ENCODE measurements around the gene GPBP1. TPM values are rescaled to one million over a fixed set of nuclear protein-coding genes. Genes with fewer than 3 reads are reported as not detected.

GPBP1 gene
- polyA plus RNA-seq, 1 of the 3 experiments (the other 2 are of a cell fraction), result 11.4 TPM

- no peaks in the 10 kb centered on the region for H3F3A ChIP-seq (replicated peaks; ENCODE audit: insufficient read depth)
- H4K20me1 ChIP-seq (ENCODE audit: insufficient read depth), result no peaks in the 10 kb centered on the region
- TF ChIP-seq MAX (IDR thresholded peaks at IDR 0.05; ENCODE audit: low read depth) (no peak), PBX3 (IDR thresholded peaks at IDR 0.05) (no peak), MEF2A (IDR thresholded peaks at IDR 0.05; ENCODE audit: borderline replicate concordance, low read depth) (no peak), JUND (IDR thresholded peaks at IDR 0.05) (no peak), ELF1 (IDR thresholded peaks at IDR 0.05) (no peak)
- DNase-seq, result no peak
- WGBS (ENCODE audit: low lambda C conversion rate), result 57% methylated on average over 2 of the region's 2 CpGs
- no peaks in the 10 kb centered on the region for H3K27me3 ChIP-seq (ENCODE audit: insufficient read depth)
- no peak overlapping the region for H3K27ac ChIP-seq (ENCODE audit: low read depth in 2 of 2, low read length in 1 of 2)
- H3K79me2 ChIP-seq (ENCODE audit: insufficient read depth), result no peaks in the 10 kb centered on the region
- H2AFZ ChIP-seq (ENCODE audit: low read depth), result no peak overlapping the region
- no peaks in the 10 kb centered on the region for H3K9me2 ChIP-seq
- POLR2A ChIA-PET, result no interaction called here
- CTCF ChIA-PET, result interaction anchor here (1.2 kb wide), 1 partner anchor 17 kb away, joined by 3 read pairs; no protein-coding TSS in a partner anchor
- H3K9ac ChIP-seq, result no peak overlapping the region
- H3K9me3 ChIP-seq, result no peaks in the 10 kb centered on the region
- H3K36me3 ChIP-seq (replicated peaks in 1 of 2; ENCODE audit: control insufficient read depth in 1 of 2, insufficient read depth in 2 of 2, low read length in 1 of 2), result no peaks in the 10 kb centered on the region
- H3K4me2 ChIP-seq, result no peak overlapping the region
- H3K4me3 ChIP-seq (ENCODE audit: low read depth in 2 of 2, low read length in 1 of 2), result no peak overlapping the region
- H3K4me1 ChIP-seq (ENCODE audit: control insufficient read depth in 1 of 2, insufficient read depth in 2 of 2, low read depth in 1 of 2, low read length in 1 of 2), result no peaks in the 10 kb centered on the region
Measured at GRCh38 chr5:57155033-57155432, 18.8 kb upstream of the GPBP1 start.

GRCh38 chr5:57157131-57157530, 16.7 kb upstream of the GPBP1 start:
- TF ChIP-seq GABPA (IDR thresholded peaks at IDR 0.05; ENCODE audit: low read depth), result no peak
- no peak for TF ChIP-seq NRF1 (IDR thresholded peaks at IDR 0.05; ENCODE audit: low read depth, low read length)
- TF ChIP-seq SIN3A (IDR thresholded peaks at IDR 0.05; ENCODE audit: borderline replicate concordance, low read depth, low read length), result no peak
- TF ChIP-seq POLR2AphosphoS5 (IDR thresholded peaks at IDR 0.05; ENCODE audit: low read depth, low read length), result no peak
- no peak for TF ChIP-seq REST (IDR thresholded peaks at IDR 0.05; ENCODE audit: low read depth, low read length)
- no peak for TF ChIP-seq RCOR1 (IDR thresholded peaks at IDR 0.05; ENCODE audit: low read length)
- no peak for TF ChIP-seq CHD2 (IDR thresholded peaks at IDR 0.05; ENCODE audit: low read length, partially characterized antibody)
- TF ChIP-seq YY1 (IDR thresholded peaks at IDR 0.05; ENCODE audit: low read depth), result no peak
- TF ChIP-seq TEAD4 (IDR thresholded peaks at IDR 0.05; ENCODE audit: borderline replicate concordance, insufficient read depth), result no peak
- Histone ChIP-seq H3K79me2 (ENCODE audit: insufficient read depth) (no peaks in the 10 kb centered on the region), H3F3A (replicated peaks; ENCODE audit: insufficient read depth) (no peaks in the 10 kb centered on the region), H4K20me1 (ENCODE audit: insufficient read depth) (no peaks in the 10 kb centered on the region), H3K9ac (no peak overlapping the region), H3K9me3 (no peaks in the 10 kb centered on the region), H3K4me2 (no peak overlapping the region), H3K4me1 (ENCODE audit: control insufficient read depth in 1 of 2, insufficient read depth in 2 of 2, low read depth in 1 of 2, low read length in 1 of 2) (no peaks in the 10 kb centered on the region), H3K4me3 (ENCODE audit: low read depth in 2 of 2, low read length in 1 of 2) (no peak overlapping the region), H2AFZ (ENCODE audit: low read depth) (no peak overlapping the region), H3K27ac (ENCODE audit: low read depth in 2 of 2, low read length in 1 of 2) (no peak overlapping the region), H3K36me3 (replicated peaks in 1 of 2; ENCODE audit: control insufficient read depth in 1 of 2, insufficient read depth in 2 of 2, low read length in 1 of 2) (no peaks in the 10 kb centered on the region), H3K27me3 (ENCODE audit: insufficient read depth) (no peaks in the 10 kb centered on the region), H3K9me2 (no peaks in the 10 kb centered on the region)
- DNase-seq, result no peak
- ChIA-PET CTCF (no interaction called here), POLR2A (no interaction called here)
- WGBS (ENCODE audit: low lambda C conversion rate), result 73% methylated on average over 2 of the region's 2 CpGs
